GM21381 (cell line): Measurements from ENCODE around the gene NAMPT.

Experiments
- ATAC-seq: cut with Tn5 transposase; IDR thresholded peaks from one replicate; pipeline ENCODE4 v1.9.1; 2021; ENCODE audit warnings: mild to moderate bottlenecking, moderate library complexity; ENCODE audit not compliant: unreplicated experiment

The NAMPT gene

GRCh38 chr7:106277976-106278375 is 6.8 kb downstream of the NAMPT start:
- no peak for ATAC-seq

DNA sequence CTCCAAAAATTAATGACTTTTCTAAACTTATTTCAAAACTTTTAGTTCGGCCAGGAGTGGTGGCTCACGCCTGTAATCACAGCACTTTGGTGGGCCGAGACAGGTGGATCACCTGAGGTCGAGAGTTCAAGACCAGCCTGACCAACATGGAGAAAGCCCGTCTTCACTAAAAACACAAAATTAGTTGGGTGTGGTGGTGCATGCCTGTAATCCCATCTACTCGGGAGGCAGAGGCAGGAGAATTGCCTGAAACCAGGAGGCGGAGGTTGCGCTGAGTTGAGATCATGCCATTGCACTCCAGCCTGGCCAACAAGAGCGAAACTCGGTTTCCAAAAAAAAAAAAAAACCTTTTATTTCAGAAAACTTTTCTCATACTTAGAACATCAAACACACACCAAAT is 8.3 kb downstream of the NAMPT start:
- ATAC-seq: no peak

GRCh38 chr7:106273009-106273668 is 11.6 kb downstream of the NAMPT start:
- no peak for ATAC-seq

DNA sequence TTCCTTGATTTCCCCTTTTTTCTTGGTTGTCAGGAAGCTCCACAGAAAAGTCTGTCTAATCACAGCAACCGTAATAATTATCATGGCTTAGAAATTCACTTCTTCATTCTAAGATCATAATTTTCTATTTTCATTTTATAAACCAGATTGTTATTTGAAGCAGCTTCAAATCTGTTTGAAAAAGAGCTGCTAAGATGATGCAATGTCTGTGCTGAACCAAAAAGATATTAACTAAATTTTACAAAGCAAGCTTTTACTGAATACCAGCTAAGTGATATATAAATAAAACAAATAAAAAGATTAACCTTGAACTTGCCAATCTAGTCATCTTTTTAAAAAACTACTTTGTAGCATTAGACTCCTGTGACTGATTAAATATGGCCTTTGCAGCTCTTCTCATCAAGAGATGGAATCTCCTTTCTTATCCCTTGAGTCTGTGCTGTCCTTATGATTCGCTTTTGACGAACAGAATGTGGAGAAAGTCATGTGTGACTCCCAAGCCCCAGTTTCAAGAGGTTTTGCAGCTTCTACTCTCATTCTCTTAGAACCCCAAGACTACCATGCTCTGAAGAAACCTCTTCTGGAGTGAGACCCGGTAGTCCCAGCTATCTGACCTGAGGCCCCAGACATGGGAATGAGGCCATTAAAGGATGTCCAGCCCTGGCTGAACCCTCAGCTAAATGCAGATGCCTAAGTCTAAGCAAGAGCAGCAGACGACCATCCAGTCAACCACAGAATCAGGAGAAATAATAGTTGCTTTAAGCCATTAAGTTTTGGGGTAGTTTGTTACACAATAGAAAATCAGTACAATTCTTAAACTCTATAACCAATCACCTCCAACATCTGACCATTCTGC is 14.4 kb downstream of the NAMPT start:
- ATAC-seq: no peak

DNA sequence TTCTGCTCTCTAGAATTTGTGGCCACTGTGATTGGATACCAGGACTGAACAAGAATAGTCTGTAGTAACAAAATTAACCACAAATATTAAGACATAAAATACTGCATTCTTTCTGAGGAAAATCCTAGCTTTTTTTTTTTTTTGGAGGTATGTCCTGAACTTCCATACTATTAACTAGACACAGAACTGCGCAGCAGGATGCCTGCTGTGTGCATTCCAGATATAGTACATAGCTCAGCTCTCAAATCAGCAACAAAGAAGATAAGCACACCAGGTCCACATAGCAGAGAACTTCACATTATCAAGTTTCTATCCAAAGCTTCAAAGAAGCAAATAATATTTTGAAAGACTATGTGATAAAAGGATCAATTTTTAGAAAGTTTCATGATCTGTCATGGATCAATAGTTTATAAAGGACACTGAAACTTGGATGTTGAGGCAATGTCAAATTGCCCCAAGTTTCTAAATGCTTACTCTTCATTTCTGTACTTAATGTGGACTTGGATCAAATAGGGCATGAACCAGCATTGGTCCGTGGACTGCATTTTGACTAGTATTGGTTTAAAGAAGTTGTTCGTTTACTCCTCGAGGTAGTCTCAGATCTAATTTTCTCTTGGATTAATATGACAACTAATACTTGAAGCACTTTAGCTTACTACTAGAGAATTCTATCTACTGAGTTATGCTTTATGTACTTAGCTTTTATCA is 15.4 kb downstream of the NAMPT start:
- no peak for ATAC-seq

DNA sequence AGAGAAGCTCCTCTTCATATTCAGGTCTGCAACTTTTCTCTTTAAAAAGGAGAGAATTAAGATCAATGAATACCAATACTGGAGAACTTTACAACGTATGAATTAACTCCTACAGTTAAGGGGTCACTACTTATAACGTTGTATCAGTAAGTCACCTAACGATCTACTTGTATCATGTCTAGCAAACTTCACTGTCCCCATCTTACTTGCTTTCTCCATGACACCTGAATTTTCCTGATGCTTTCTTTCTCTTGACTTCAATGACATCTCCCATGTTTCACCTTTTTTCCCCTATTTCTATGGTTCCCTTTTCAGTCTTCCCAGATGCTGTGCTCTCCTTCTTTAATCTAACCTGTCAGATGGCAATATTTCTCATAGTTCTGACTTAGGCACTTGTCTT is 19.6 kb downstream of the NAMPT start:
- no peak for ATAC-seq

DNA sequence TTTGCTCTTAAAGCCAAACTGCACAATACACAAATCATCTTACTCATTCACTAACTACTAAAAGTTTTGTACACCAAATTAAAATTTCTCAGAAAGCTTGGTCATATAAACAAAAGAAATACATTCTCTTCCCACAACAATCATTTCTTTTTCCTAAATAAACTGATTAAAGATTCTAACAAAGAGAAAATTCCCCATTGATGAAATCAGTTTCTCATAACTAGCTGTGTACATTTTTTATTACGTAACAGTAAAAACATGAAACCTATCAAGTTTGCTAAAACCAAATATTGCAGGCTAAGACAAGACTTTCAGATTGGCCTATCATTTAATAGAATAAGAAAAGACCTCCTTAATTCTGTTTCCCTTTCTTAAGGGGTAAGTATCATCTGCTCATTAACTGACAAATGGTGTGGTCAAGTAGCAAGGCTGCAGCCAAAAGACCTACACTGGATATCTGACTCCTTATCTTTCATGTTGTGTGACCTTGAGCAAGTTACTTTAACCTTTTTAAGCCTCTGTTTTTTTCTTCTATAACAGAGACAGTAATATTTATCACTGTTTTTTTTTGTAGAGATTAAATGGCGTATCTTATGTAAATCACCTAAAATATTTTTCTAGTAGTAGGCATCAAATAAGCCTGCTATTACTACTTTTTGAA is 22.4 kb downstream of the NAMPT start:
- no peak for ATAC-seq

DNA sequence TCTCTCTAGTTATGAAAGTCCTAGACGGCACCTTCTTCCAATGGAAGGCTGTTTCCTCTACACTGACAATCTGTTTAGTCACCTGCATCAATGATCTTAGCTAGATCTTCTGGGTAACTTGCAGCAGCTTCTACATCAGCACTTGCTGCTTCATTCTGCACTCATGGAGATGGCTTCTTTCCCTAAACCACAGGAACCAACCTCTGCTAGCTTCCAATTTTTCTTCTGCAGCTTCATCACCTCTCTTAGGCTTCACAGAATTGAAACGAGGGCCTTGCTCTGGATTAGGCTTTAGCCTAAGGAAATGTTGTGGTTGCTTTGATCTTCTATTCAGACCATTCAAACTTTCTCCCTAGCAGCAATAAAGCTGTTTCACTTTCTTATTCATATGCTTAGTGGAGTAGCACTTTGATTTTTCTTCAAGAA is 24.6 kb downstream of the NAMPT start:
- no peak for ATAC-seq

DNA sequence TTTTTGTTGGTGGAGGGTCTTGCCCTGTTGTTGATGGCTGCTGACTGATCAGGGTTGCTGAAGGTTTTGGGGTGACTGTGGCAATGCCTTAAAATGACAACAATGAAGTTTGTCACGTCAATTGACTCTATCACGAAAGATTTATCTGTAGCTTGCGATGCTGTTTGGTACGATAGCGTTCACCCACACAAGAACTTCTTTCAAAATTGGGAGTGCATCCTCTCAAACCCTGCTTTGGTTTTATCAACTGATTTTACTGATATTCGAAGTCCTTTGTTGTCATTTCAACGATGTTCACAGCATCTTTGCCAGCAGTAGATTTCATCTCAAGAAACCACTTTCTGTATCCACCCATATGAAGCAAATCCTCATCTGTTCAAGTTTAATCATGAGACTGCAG is 26.0 kb downstream of the NAMPT start:
- ATAC-seq: no peak

GRCh38 chr7:106257752-106258151 is 27.0 kb downstream of the NAMPT start:
- no peak for ATAC-seq

DNA sequence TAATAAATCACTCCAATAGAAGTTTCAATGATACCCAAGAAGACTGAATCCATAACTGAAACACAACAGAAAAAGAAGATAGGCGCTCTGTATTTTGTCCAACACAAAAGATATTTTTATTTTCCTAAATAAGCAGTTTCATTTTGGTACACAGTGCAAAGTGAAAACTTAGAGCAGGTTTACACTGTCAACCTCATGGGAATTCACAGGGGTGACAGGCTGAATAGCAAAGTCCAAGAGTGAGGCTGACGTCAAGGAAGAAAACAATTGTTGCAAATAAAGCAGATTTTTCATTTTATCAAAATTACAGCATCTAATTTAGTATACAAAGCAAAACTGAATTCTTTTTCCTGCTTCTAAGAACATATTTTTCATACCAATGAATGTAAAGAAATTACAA is 28.6 kb downstream of the NAMPT start:
- ATAC-seq: no peak

- no peak for ATAC-seq
Observed at GRCh38 chr7:106255246-106255645, 29.5 kb downstream of the NAMPT start.

DNA sequence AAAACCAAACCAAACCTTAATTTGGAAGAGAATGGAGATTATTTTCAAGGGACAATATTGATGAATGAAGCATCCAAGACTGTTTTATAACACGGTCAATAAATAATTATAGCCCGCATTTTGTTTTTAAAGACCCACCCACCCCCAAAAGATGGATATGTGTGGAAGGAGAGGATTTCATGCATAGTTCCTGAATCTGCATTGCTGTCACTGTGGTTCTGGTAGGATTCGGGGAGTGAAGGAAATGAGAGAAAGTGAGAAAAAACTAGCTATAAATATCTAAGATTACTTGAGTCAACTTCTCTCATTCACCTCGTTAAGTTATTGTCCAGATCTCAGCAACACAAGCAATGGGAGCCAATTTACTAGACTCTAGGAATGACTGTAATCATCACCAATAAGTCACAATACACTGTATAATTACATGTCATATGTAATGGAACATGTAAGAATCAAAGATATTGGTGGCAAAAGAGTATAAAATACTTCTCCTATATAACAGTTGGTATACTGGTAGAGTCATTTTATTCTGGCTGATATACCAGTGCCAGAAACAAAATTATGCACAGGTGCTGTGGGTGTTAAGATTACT is 30.2 kb downstream of the NAMPT start:
- no peak for ATAC-seq

- no peak for ATAC-seq
Observed at GRCh38 chr7:106252568-106252967, 32.2 kb downstream of the NAMPT start.

DNA sequence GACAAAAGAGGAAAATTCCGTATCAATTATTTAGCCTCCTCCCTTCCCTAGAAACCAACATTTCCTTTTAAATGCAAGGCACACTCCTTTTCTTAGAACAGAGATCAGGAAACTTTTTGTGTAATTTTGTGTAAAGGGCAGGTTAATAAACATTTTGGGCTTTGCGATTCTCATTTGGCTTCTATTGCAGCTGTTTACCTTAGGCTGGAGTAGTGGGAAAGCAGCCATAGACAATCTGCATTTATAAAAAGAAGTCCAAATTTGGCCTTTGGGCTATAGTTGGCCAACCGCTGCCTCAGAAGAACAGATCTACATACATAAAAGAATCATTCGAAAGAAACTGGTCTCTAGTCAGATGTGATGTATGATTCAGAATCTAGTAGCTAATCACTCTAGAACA is 35.3 kb downstream of the NAMPT start:
- ATAC-seq: no peak

- ATAC-seq: no peak
Observed at GRCh38 chr7:106248600-106248999, 36.2 kb downstream of the NAMPT start.

DNA sequence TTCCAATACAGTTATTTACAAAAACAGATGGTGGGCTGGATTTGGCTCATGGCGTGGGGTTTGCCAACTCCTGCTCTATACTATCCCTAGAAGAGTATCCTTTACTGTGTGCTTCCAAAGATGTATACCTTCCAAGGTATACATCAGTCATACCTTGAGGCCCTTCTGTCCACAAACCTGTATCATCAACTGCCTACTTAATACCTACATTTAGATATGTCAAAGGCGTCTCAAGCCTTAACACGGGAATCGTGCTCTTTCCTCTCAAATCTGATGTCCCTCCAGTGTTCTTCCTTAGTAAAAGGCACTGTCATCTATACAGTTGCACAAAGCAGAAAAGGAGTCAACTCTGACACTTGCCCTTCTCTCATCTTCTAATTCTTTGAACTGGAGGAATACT is 36.9 kb downstream of the NAMPT start:
- no peak for ATAC-seq

- no peak for ATAC-seq
Observed at GRCh38 chr7:106246902-106247711, 37.7 kb downstream of the NAMPT start.

GRCh38 chr7:106243893-106244292 is 40.9 kb downstream of the NAMPT start:
- ATAC-seq: no peak

DNA sequence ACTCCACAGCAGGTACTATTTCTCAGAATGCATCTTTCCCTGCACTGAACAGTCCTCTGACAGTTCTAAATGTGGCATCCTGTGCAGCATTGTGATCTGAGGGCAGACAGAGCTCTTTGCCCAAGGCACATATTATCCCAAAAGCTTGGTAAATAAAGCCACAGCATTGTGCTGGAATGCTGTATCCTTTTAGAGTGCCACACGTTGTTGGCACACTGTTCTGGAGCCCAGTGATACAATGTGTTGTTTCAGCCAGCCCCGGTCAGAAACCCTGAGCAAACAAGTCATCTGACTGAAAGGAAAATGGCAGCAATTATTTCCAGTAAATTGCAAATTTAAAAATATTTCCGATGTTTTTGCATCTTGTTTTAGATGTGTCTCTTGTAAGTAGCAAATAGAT is 45.4 kb downstream of the NAMPT start:
- ATAC-seq: no peak
